NB4 (cell line): ENCODE data around the gene HDAC5.

Experiments used
- DNase-seq: peaks from one replicate; pipeline ENCODE4 v3.0.0; 2010; ENCODE audit warnings: low read depth
- H3K4me3 ChIP-seq: one replicate; pipeline ENCODE4 v1.5.1; 2011; ENCODE audit warnings: mild to moderate bottlenecking, low read depth, low read length, moderate library complexity
- CTCF ChIP-seq: IDR thresholded peaks from one replicate; pipeline ENCODE4 v1.5.1; 2012; ENCODE audit warnings: low read depth, low read length
- MAX ChIP-seq: IDR thresholded peaks from 2 replicates; pipeline ENCODE4 v1.6.1; 2011; ENCODE audit warnings: low read depth, low read length
- MYC ChIP-seq: IDR thresholded peaks from 2 replicates; pipeline ENCODE4 v1.6.1; 2011; ENCODE audit warnings: low read depth, low read length
- POLR2A ChIP-seq: IDR thresholded peaks from 2 replicates; pipeline ENCODE4 v1.6.1; 2011; ENCODE audit warnings: mild to moderate bottlenecking; ENCODE audit not compliant: insufficient read length; ENCODE audit errors: extremely low read depth

Gene HDAC5

DNA sequence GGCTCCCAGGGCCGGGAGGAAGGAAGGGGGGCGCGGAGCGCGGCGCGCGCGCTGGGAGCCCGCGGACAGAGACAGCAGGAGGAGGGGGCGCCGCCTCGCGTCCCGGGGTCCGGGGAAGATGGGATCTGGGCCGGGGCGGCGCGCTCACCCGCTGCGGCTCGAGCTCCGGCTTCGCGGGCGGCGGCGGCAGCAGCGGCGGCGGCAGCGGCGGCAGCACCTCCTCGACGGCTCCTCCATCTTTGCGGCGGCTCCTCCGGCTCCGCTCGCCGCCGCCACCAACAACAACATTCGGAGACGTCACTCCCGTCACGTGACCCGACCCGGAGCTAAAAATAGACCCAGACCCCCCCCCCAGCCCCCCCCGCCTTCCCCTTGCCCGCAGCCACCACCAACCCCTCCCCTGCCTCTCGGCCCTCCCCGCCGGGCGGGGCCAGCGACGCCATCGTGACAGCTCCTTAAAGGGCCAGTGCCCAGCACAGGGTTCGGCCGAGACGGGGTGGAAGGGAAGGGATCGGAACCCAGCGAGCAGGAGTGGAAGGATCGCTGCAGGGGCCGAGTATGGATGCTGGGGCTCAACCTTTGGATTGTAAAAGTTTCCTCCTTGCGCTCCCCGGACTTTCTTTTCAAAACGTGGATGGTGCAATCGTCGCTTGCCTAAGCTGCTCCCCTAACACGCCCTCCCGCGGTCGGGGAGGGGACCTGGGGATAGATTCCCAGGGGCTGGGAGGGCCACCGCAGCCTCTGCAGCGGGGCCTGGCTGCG lies at the start of gene HDAC5:
TSS of gene HDAC5 (minus strand) at position 286 of the 762 bp plus-strand sequence. CDS start 6,126 bp downstream, outside the sequence.
- H3K4me3 ChIP-seq: peak within 1 kb of the TSS; percentile 74
- DNase-seq: peak; percentile 91
- TF ChIP-seq POLR2A (peak; percentile 4), CTCF (peak; percentile 55), MAX (peak; percentile 59), MYC (no peak; the same call in 1 of the 2 replicates)

- no peak for DNase-seq
- H3K4me3 ChIP-seq: no peak overlapping the region
- TF ChIP-seq POLR2A: no peak
- TF ChIP-seq CTCF: no peak
- TF ChIP-seq MAX: no peak
- no peak for TF ChIP-seq MYC
These were observed 48.6 kb upstream of the HDAC5 start for GRCh38 chr17:44171931-44172455.

DNA sequence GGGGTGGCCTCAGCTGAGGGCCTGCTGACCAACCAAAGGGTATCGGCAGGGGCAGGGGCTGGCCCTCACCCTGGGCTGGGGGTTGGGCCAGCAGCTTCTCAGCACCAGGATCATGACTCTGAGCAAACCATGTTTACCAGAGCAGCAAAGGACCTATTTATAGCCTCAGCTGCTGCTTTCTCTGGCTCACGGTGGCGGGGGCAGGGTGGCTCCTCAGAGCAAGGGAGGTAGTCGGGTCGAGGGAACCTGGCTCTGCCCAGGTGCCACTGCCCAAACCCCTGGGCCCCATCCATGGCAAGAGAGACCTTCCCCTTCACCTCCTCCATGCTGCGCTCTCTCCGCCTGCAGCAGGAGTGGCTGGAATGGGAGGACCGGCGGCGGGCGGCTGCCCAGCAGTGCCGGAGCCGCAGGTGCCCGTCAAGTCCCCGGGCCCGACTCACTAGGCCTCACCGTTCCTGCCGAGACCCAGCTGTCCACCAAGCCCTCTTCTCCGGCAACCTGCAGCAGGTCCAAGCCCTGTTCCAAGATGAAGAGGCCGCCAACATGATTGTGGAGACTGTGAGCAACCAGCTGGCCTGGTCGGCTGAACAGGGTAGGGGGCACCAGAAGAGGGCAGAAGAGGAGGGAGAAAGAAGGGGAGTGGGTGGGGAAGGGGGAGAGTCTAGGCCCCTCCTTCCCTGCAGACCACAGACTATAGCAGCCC lies 47.2 kb upstream of the HDAC5 start, which contains the start of gene ASB16:
TSS of gene ASB16 (plus strand) at position 206 of the 703 bp plus-strand sequence. CDS start at position 292, 86 bp downstream.
- no peak within 1 kb of the TSS for H3K4me3 ChIP-seq
- no peak for DNase-seq

DNA sequence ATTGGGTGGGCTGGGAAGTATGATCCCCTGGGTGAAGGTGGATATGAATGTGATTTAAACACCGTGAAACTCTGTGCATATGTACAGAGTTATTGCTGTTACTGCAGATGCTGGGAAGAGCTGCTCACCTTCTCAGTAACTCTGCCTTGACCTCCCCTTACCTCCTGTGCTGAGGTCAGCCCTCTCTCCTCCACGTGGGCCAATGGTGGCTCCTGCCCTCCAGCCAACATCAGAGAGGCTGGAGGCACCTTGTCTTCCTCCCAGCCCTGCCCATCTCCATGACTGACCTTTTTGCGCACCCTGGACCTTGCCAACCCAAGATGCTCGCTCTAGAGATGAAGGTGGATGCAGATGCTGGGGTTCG lies 46.7 kb upstream of the HDAC5 start:
- no peak overlapping the region for H3K4me3 ChIP-seq
- no peak for DNase-seq
- TF ChIP-seq MYC (no peak), CTCF (no peak), MAX (no peak), POLR2A (no peak)

More for the DNA sequence above, 47.2 kb upstream of the HDAC5 start, which contains the start of gene ASB16:
- no peak for TF ChIP-seq POLR2A
- TF ChIP-seq MAX: no peak
- no peak for TF ChIP-seq MYC
- TF ChIP-seq CTCF: no peak

GRCh38 chr17:44167181-44167861 lies 43.9 kb upstream of the HDAC5 start:
- no peak for DNase-seq
- no peak overlapping the region for H3K4me3 ChIP-seq
- TF ChIP-seq CTCF (no peak), MAX (no peak), MYC (no peak)
